ENCODE measurements around the gene SUPT7L.
A peak's percentile ranks its signal among the peaks of the same experiment; 100 is the strongest.
"Not testable (repeated sequence)": the region's sequence is repeated elsewhere in the genome, so short reads cannot be mapped to it uniquely, and the experiment has no call there.

The SUPT7L gene

DNA sequence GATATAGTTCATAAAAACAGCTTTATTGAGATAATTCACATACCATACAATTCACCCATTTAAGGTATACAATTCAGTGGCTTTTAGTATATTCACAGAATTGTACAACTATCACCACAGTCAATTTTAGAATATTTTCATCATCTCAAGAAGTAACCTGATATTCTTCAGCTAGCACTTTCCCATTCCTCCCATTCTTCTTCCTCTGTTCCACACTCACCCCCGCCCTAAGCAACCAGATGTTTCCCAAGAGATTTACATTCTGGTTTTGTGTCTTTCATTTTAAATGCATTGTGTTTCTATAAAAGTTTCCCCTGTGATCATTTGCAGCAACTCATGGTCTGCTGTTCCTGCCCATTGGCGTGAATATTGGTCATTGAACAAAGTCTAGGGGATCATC is 29.1 kb downstream of the SUPT7L start:
- DNase-seq: no peak

DNA sequence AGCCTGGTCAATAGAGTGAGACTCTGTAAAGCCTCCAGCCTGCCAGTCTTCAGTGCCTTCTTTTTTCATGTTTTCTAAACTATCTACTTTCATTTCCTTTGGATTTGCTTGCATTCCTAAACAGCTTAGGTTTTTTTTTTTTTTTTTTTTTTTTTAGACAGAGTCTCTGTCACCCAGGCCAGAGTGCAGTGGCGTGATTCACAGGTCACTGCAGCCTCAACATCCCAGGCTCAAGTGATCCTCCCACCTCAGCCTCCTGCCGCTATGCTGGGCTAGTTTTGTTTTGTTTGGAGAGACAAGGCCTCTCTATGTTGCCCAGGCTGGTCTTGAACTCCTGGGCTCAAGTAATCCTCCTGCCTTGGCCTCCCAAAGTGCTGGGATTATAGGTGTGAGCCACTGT is 33.2 kb downstream of the SUPT7L start:
- DNase-seq: not testable (repeated sequence)

DNA sequence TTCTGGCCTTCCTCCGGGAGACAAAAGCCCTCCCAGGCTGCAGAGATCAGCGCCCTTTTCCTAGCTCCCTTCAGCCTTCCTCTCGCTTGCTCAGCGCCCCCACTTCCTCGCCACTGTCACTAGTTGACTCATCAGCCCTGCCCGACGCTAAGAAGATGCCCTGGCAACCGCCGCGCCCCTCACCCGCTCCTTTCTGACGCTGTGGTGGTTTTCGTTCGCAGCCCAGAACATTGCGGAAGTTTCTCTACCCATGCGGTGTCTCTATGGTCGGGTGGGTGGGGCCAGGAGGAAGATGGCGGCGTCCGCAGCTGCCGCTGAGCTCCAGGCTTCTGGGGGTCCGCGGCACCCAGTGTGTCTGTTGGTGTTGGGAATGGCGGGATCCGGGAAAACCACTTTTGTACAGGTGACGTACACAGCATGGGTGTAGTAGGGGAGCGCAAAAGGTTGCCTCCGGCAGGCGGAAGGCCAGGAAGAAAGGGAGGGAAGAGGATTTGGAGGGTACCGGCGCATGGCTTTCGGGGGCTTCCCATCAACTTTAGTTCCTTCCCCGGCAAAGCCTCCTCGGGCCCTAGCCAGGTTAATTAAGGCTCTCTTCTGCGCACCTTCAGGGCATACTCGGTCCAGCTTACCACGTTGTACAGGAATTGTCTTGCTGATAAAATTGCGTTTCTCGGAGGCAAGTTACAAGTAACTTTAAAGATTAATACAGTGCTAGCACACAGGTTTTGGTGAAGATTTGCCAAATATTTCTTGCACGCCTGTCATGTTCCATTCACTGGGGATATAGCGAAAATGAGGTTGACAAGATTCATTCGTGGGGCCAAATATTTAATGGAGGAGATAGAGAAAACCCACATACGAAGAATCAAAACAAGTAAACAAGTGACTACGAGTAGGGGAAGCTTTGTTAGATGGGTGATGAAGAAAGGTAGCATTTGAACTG is 34.4 kb downstream of the SUPT7L start, which contains the start of the genes CCDC121 and GPN1:
Gene CCDC121, minus strand, starts transcription at position 246 of the 943 bp plus-strand sequence. CDS start 1,213 bp downstream, outside the sequence.
Gene GPN1, plus strand, starts transcription at position 284 of the 943 bp plus-strand sequence. Its CDS starts 9 bp downstream, at position 293.
- DNase-seq: peak; percentile 94

DNA sequence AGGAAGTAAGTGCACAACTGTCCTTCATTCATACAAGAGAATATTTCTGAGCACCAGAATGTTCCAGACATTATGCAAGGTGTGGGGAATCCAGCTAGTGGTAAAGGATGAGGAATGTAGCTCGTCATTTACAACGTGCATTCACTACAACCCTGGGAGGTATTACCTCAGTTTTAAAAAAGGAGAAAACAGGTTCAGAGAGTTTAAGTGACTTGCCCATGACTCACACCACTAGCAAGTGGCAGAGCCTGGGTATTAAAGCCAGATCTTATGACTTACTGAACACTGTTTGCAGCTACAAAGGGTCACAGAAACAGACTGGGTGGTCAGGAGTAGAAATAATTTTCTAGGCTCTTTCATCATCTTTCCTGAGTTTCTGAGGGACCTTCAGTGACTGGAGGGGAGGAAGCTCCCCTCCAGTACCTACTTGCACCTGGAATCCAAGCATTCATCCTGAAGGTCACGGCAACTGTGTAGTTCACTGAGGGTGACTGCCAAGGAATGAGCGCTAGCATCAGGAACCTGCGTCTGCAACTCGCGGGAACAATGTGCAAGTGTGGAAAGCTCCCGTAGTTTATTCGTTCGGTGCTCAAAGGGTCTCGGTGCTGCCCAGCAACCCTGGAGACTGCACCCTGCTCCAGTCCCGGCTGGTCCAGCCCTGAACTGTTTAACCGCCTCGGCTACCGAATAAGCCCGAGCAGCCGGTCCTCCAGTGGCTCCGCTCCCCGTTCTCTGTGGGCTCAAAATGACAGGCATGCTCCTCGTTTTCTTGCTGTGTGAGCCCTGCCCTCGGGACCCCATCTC is 35.2 kb downstream of the SUPT7L start:
- no peak for DNase-seq

DNA sequence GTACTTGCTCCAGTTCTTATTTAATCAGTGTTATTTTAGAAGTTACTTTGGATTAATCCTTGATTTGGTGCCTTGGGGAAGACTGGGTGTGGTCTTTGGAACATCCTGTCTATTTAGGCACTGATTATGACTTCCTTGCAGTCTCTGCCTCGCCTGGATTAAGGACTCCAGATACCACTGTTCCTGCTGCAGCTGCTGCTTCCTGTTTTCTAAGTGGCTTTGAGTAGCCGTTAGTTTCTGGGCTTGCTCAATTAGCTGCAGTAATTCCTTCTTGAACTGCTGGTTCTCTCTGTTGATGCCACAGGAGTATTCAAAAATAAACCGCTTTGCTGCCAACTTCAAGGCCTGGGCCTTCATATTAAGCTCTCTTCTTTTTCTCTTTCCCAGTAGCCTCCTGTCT is 36.5 kb downstream of the SUPT7L start:
- not testable (repeated sequence) for DNase-seq

DNA sequence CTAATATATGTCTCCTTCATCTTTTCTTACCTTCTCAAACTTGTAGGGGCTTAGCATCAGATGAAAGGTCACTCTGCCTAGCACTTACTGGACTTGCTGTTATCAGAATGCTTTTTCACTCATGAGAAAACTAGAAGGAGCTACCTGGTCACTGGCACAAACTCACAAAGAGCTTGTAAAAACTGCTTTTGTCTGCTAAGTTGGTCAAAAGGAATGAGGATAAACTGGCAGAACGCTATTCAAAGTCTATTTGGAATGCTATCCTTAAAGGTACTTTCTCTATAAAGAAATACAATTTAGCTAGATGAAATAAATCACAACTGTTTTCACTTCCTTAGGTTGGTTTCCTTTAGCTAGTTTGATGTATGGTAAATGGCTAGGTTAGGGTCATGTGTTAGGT is 37.1 kb downstream of the SUPT7L start:
- DNase-seq: not testable (repeated sequence)

DNA sequence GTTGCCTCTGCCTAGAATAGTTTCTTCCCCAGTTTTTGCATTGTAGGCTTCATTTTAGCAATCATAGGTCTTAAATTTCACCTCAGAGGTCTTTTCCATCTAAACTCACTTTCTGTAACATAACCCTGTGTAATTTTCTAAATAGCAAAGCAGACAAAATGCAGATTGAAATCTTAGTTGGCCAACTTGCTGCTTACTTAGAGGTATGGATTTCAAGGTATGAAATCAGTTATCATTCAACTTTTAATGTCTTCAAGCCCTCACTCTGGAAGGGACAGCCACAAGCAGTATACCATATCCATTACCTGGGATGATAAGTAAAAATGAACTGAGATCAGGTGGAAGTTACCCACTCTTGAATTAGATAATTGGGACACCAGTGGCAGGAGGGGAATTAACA is 38.5 kb downstream of the SUPT7L start:
- no peak for DNase-seq

GRCh38 chr2:27622921-27623384 is 40.5 kb downstream of the SUPT7L start:
- no peak for DNase-seq

DNA sequence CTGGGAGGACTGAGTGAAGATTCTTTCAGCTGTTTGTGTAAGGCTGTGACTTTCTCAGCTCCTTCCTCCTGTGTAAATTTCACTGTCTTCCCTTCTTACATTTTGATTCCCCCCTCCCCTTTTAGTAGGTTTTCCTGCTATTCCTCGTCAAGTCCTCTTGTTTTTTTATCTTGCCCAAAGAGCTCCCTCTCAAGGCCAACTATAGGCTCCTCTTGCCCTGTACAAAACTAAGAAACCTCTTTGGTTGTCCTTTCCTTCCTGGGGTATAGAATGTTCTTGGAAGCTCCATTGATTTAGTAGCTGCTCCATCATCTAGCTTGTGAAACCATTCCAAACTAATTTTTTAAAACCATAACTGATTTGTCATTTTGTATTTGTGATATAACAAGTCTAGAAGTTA is 41.9 kb downstream of the SUPT7L start:
- no peak for DNase-seq

GRCh38 chr2:27615316-27615715 is 48.1 kb downstream of the SUPT7L start:
- peak; percentile 72 for DNase-seq

DNA sequence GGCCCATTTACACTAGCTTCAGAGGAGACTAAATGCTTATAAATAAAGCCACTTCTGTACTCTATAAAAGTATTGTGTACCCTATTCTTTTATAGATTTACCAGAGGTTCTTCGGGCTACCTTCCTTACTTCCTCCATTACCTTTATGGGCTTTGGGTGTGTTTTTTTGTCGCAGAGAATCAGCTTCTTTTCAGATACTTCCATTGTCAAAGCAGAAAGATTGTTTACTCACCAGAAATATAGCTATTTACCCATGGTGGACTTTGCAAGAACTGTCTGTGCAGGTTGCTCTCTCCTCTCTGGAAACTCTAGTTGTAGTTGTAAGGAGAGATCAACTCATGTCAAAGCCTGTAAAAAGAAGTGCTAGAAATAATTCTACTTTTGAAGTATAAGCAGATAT is 49.4 kb downstream of the SUPT7L start:
- DNase-seq: no peak

DNA sequence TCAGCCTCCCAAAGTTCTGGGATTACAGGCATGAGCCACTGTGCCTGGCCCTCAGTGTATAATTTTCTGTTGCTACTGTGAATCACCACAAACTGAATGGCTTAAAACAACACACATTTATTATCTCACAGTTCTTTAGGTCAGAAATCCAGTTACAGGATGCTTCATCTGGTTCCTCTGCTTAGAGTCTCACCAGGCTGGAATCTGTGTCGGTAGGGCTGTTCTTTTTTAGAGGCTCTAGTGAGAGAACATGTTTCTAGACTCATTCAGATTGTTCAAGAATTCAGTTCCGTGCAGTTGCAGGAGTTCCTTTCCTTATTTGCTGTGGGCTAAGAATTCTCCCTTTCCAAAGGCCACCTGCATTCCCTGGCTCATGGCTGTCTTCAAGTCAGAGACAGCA is 56.8 kb downstream of the SUPT7L start:
- no peak for DNase-seq

Data from NCI-H2171 (cell line).